CD4-positive, CD25-positive, alpha-beta regulatory T cell (primary cell): ENCODE measurements around the gene CLCN1. TPM values are rescaled to one million over a fixed set of nuclear protein-coding genes. Genes with fewer than 3 reads are reported as not detected.
A peak's percentile ranks its signal among the peaks of the same experiment; 100 is the strongest.

Experiments used
- ATAC-seq, 2 donors: fragments of 150-1000 bp; cut with Tn5 transposase; one replicate each; pipeline ENCODE4 v1.10.0; 2021; ENCODE audit warnings: low read depth in 2 of 2, moderate number of reproducible peaks in 2 of 2, moderate library complexity in 1 of 2
- DNase-seq, 3 donors: peaks; one replicate each; pipeline versions ENCODE4 v3.0.0 to v3.0.0-alpha.2; 2012 to 2022; ENCODE audit warnings: mixed read lengths in 1 of 3
- H3K27ac ChIP-seq: one replicate; pipeline ENCODE4 v1.7.0; 2013; ENCODE audit warnings: mild to moderate bottlenecking, low read length; ENCODE audit not compliant: insufficient read depth, poor library complexity, severe bottlenecking
- H3K27me3 ChIP-seq: one replicate; pipeline ENCODE4 v1.7.0; 2013; ENCODE audit warnings: low read length; ENCODE audit not compliant: control insufficient read depth, insufficient read depth
- H3K36me3 ChIP-seq: one replicate; pipeline ENCODE4 v1.7.0; 2013; ENCODE audit warnings: mild to moderate bottlenecking, low read length, moderate library complexity; ENCODE audit not compliant: control insufficient read depth, insufficient read depth
- H3K4me1 ChIP-seq: 2 replicates; pipeline ENCODE4 v1.7.0; 2013; ENCODE audit warnings: mild to moderate bottlenecking, low read length; ENCODE audit not compliant: insufficient read depth, control insufficient read depth, poor library complexity, severe bottlenecking
- H3K4me3 ChIP-seq: one replicate; pipeline ENCODE4 v1.7.0; 2013; ENCODE audit warnings: low read depth, mild to moderate bottlenecking, low read length, moderate library complexity
- H3K9me3 ChIP-seq, 2 experiments: 1 replicate in 1 of 2; 2 replicates in 1 of 2; pipeline ENCODE4 v1.7.0; 2013; ENCODE audit warnings: low read length in 2 of 2, mild to moderate bottlenecking in 1 of 2, moderate library complexity in 1 of 2; ENCODE audit not compliant: control insufficient read depth in 2 of 2
- H3K27ac Mint-ChIP-seq, 3 donors: one replicate each; pipeline ENCODE4 v1.8.0; 2020 to 2022; ENCODE audit warnings: mild to moderate bottlenecking in 3 of 3, mixed read lengths in 3 of 3, moderate library complexity in 2 of 3
- H3K27me3 Mint-ChIP-seq: one replicate; pipeline ENCODE4 v1.8.0; 2022; ENCODE audit warnings: mild to moderate bottlenecking, mixed read lengths
- H3K36me3 Mint-ChIP-seq: one replicate; pipeline ENCODE4 v1.8.0; 2020; ENCODE audit warnings: mixed read lengths
- H3K4me1 Mint-ChIP-seq, 4 donors: one replicate each; pipeline ENCODE4 v1.8.0; 2020 to 2022; ENCODE audit warnings: mixed read lengths in 4 of 4, mild to moderate bottlenecking in 1 of 4
- H3K4me3 Mint-ChIP-seq, 4 donors: one replicate each; pipeline ENCODE4 v1.8.0; 2020 to 2022; ENCODE audit warnings: mild to moderate bottlenecking in 4 of 4, mixed read lengths in 4 of 4, moderate library complexity in 3 of 4
- H3K9me3 Mint-ChIP-seq, 7 donors: one replicate each; pipeline ENCODE4 v1.8.0; 2020 to 2022; ENCODE audit warnings: mixed read lengths in 7 of 7, mild to moderate bottlenecking in 3 of 7, moderate library complexity in 2 of 7
- polyA plus RNA-seq, 4 donors: library from polyadenylated mRNA; unstranded; fragments of 300-500 nt; fragmentation: Illumina TruSeq; gene quantifications; one replicate each; pipeline ENCODE4 v1.2.3, GENCODE V29; 2021
- total RNA-seq: library from RNA; stranded (reverse); gene quantifications from one replicate; pipeline ENCODE4 v1.2.3, GENCODE V29; 2022

Gene CLCN1
- total RNA-seq (not detected), polyA plus RNA-seq (under 1 TPM in 1 of 4 donors, not detected in 3; 0.05 TPM)

- Mint-ChIP-seq H3K9me3 (no peaks in the 10 kb centered on the region), H3K27ac (peak within 1 kb of the TSS in 1 of 3 donors; percentile 49), H3K4me3 (peak within 1 kb of the TSS in 1 of 4 donors; percentile 33), H3K27me3 (no peaks in the 10 kb centered on the region), H3K4me1 (peaks cover 2 to 34% (median 13%) of the 10 kb centered on the region in 4 donors), H3K36me3 (no peaks in the 10 kb centered on the region)
- no peaks in the 10 kb centered on the region for H3K9me3 ChIP-seq
- ATAC-seq (no peak), DNase-seq (no peak)
- H3K4me3 ChIP-seq = no peak within 1 kb of the TSS
- H3K27ac ChIP-seq = no peak within 1 kb of the TSS
- no peaks in the 10 kb centered on the region for H3K36me3 ChIP-seq
- no peaks in the 10 kb centered on the region for H3K27me3 ChIP-seq
- H3K4me1 ChIP-seq = peaks cover 9% of the 10 kb centered on the region
Measured at GRCh38 chr7:143315776-143316175, at the start of gene CLCN1. Gene CLCN1, plus strand, starts transcription at chr7:143316111. Its CDS starts 102 bp downstream, at chr7:143316213.

GRCh38 chr7:143269251-143269650, 46.7 kb upstream of the CLCN1 start:
- Mint-ChIP-seq H3K27ac (peak overlapping the region in 1 of 3 donors; percentile 4), H3K36me3 (peaks cover 37% of the 10 kb centered on the region), H3K27me3 (no peaks in the 10 kb centered on the region), H3K4me1 (peaks cover 22 to 56% (median 30%) of the 10 kb centered on the region in 4 donors), H3K4me3 (peak overlapping the region in 1 of 4 donors; percentile 52), H3K9me3 (no peaks in the 10 kb centered on the region)
- Histone ChIP-seq H3K4me3 (no peak overlapping the region), H3K27me3 (no peaks in the 10 kb centered on the region), H3K9me3 (no peaks in the 10 kb centered on the region), H3K27ac (no peak overlapping the region), H3K36me3 (peaks cover 51% of the 10 kb centered on the region), H3K4me1 (peaks cover 30% of the 10 kb centered on the region)
- ATAC-seq = no peak
- DNase-seq = no peak

GRCh38 chr7:143271240-143271639, 44.7 kb upstream of the CLCN1 start:
- Mint-ChIP-seq H3K9me3 (no peaks in the 10 kb centered on the region), H3K27me3 (no peaks in the 10 kb centered on the region), H3K36me3 (peaks cover 23% of the 10 kb centered on the region), H3K4me3 (no peak overlapping the region), H3K27ac (peak overlapping the region in 1 of 3 donors; percentile 32), H3K4me1 (peaks cover 11 to 36% (median 20%) of the 10 kb centered on the region in 4 donors)
- DNase-seq = no peak
- ATAC-seq = no peak
- Histone ChIP-seq H3K27me3 (no peaks in the 10 kb centered on the region), H3K9me3 (no peaks in the 10 kb centered on the region), H3K36me3 (peaks cover 39% of the 10 kb centered on the region), H3K4me3 (no peak overlapping the region), H3K4me1 (peaks cover 11% of the 10 kb centered on the region), H3K27ac (no peak overlapping the region)

- Mint-ChIP-seq H3K36me3 (peaks cover 18% of the 10 kb centered on the region), H3K4me3 (no peak overlapping the region), H3K9me3 (no peaks in the 10 kb centered on the region), H3K4me1 (peaks cover 9 to 21% (median 16%) of the 10 kb centered on the region in 4 donors), H3K27ac (no peak overlapping the region), H3K27me3 (no peaks in the 10 kb centered on the region)
- H3K4me1 ChIP-seq = no peaks in the 10 kb centered on the region
- peaks cover 23% of the 10 kb centered on the region for H3K36me3 ChIP-seq
- no peak for DNase-seq
- H3K27ac ChIP-seq = no peak overlapping the region
- no peaks in the 10 kb centered on the region for H3K27me3 ChIP-seq
- no peak for ATAC-seq
- no peak overlapping the region for H3K4me3 ChIP-seq
- no peaks in the 10 kb centered on the region for H3K9me3 ChIP-seq
Measured at GRCh38 chr7:143272871-143273270, 43.0 kb upstream of the CLCN1 start.

GRCh38 chr7:143279186-143280098, 36.5 kb upstream of the CLCN1 start:
- H3K36me3 ChIP-seq = no peaks in the 10 kb centered on the region
- no peaks in the 10 kb centered on the region for H3K36me3 Mint-ChIP-seq
- peak overlapping the region; percentile 74 for H3K27ac ChIP-seq
- no peaks in the 10 kb centered on the region for H3K9me3 ChIP-seq
- H3K4me1 ChIP-seq = peaks cover 27% of the 10 kb centered on the region
- peak overlapping the region; percentile 89 to 93 (median 90) for H3K27ac Mint-ChIP-seq
- H3K4me1 Mint-ChIP-seq = peaks cover 30 to 44% (median 38%) of the 10 kb centered on the region in 4 donors
- DNase-seq (peak in 2 of 3 donors; percentile 38 to 64), ATAC-seq (peak; percentile 52 to 53)
- H3K27me3 ChIP-seq = no peaks in the 10 kb centered on the region
- no peaks in the 10 kb centered on the region for H3K9me3 Mint-ChIP-seq
- H3K4me3 Mint-ChIP-seq = peak overlapping the region; percentile 52 to 90 (median 82)
- peak overlapping the region; percentile 75 for H3K4me3 ChIP-seq
- no peaks in the 10 kb centered on the region for H3K27me3 Mint-ChIP-seq

GRCh38 chr7:143280160-143280559, 35.8 kb upstream of the CLCN1 start:
- peak overlapping the region; percentile 75 for H3K4me3 ChIP-seq
- DNase-seq (no peak), ATAC-seq (peak; percentile 21 to 24)
- no peaks in the 10 kb centered on the region for H3K27me3 Mint-ChIP-seq
- H3K9me3 ChIP-seq = no peaks in the 10 kb centered on the region
- no peaks in the 10 kb centered on the region for H3K36me3 ChIP-seq
- H3K9me3 Mint-ChIP-seq = no peaks in the 10 kb centered on the region
- peaks cover 30 to 50% (median 42%) of the 10 kb centered on the region in 4 donors for H3K4me1 Mint-ChIP-seq
- peak overlapping the region; percentile 89 to 93 (median 90) for H3K27ac Mint-ChIP-seq
- peak overlapping the region; percentile 52 to 90 (median 82) for H3K4me3 Mint-ChIP-seq
- no peaks in the 10 kb centered on the region for H3K27me3 ChIP-seq
- H3K27ac ChIP-seq = peak overlapping the region; percentile 74
- H3K4me1 ChIP-seq = peaks cover 27% of the 10 kb centered on the region
- no peaks in the 10 kb centered on the region for H3K36me3 Mint-ChIP-seq

GRCh38 chr7:143280566-143280965, 35.3 kb upstream of the CLCN1 start:
- no peaks in the 10 kb centered on the region for H3K36me3 ChIP-seq
- H3K4me1 Mint-ChIP-seq = peaks cover 30 to 53% (median 44%) of the 10 kb centered on the region in 4 donors
- H3K27ac Mint-ChIP-seq = peak overlapping the region; percentile 89 to 93 (median 90)
- no peaks in the 10 kb centered on the region for H3K9me3 ChIP-seq
- H3K27ac ChIP-seq = peak overlapping the region; percentile 74
- no peaks in the 10 kb centered on the region for H3K9me3 Mint-ChIP-seq
- H3K4me3 ChIP-seq = peak overlapping the region; percentile 75
- no peaks in the 10 kb centered on the region for H3K27me3 Mint-ChIP-seq
- no peak for ATAC-seq
- DNase-seq = no peak
- H3K4me3 Mint-ChIP-seq = peak overlapping the region; percentile 52 to 90 (median 82)
- peaks cover 27% of the 10 kb centered on the region for H3K4me1 ChIP-seq
- no peaks in the 10 kb centered on the region for H3K36me3 Mint-ChIP-seq
- H3K27me3 ChIP-seq = no peaks in the 10 kb centered on the region
